Erythroblast (primary cell): Measurements from ENCODE around the gene SRGAP2C.
"Not testable (repeated sequence)": the region's sequence is repeated elsewhere in the genome, so short reads cannot be mapped to it uniquely, and the experiment has no call there.

Experiments used
- GATA1 ChIP-seq: IDR thresholded peaks from 2 replicates; pipeline ENCODE4 v1.6.1; 2011; ENCODE audit warnings: low read depth, mild to moderate bottlenecking, control low read depth, low read length, moderate library complexity
- POLR2A ChIP-seq: IDR thresholded peaks from 2 replicates; pipeline ENCODE4 v1.6.1; 2011; ENCODE audit warnings: mild to moderate bottlenecking, low read length

DNA sequence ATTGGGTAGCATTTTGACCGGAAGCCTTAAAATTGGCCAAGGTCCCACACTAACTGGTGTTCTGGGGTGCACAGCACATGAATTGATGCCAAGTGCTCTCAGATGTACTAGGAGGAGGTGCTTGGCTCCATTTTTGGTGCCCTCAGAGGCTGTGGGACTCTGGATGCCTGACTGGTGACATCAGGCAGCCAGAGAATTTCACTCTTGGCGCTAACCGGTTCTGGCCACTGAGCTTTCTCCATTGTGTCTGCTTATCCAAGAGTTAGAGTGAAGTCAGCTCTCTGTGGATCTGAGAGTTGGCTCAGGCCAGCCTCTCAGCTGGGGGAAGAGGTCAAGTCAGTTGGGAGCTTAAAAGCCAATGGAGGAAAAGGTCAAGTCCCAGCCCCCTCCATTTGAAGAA lies 200.4 kb downstream of the SRGAP2C start:
- not testable (repeated sequence) for TF ChIP-seq POLR2A, GATA1
